ENCODE measurements around the gene DNAJC28.

Gene DNAJC28

GRCh38 chr21:33505833-33506232 lies 14.3 kb upstream of the DNAJC28 start:
- no peak overlapping the region for H3K4me3 ChIP-seq (ENCODE audit: control insufficient read depth, low read depth, low read length)
- no peak for TF ChIP-seq CTCF (conservative IDR thresholded peaks at IDR 0.05; ENCODE audit: control insufficient read depth, insufficient read depth, low read depth, low read length)
- DNase-seq (ENCODE audit: low read depth): no peak

GRCh38 chr21:33496345-33496744 lies 4.8 kb upstream of the DNAJC28 start:
- no peak for DNase-seq (ENCODE audit: low read depth)
- no peak overlapping the region for H3K4me3 ChIP-seq (ENCODE audit: control insufficient read depth, low read depth, low read length)
- no peak for TF ChIP-seq CTCF (conservative IDR thresholded peaks at IDR 0.05; ENCODE audit: control insufficient read depth, insufficient read depth, low read depth, low read length)

GRCh38 chr21:33495743-33496142 lies 4.2 kb upstream of the DNAJC28 start:
- no peak for TF ChIP-seq CTCF (conservative IDR thresholded peaks at IDR 0.05; ENCODE audit: control insufficient read depth, insufficient read depth, low read depth, low read length)
- no peak for DNase-seq (ENCODE audit: low read depth)
- H3K4me3 ChIP-seq (ENCODE audit: control insufficient read depth, low read depth, low read length): no peak overlapping the region

- DNase-seq (ENCODE audit: low read depth): no peak
- no peak for TF ChIP-seq CTCF (conservative IDR thresholded peaks at IDR 0.05; ENCODE audit: control insufficient read depth, insufficient read depth, low read depth, low read length)
- H3K4me3 ChIP-seq (ENCODE audit: control insufficient read depth, low read depth, low read length): no peak overlapping the region
Measured at GRCh38 chr21:33493756-33494155, 2.2 kb upstream of the DNAJC28 start.

- H3K4me3 ChIP-seq (ENCODE audit: control insufficient read depth, low read depth, low read length): no peak overlapping the region
- TF ChIP-seq CTCF (conservative IDR thresholded peaks at IDR 0.05; ENCODE audit: control insufficient read depth, insufficient read depth, low read depth, low read length): no peak
- peak; percentile 72 for DNase-seq (ENCODE audit: low read depth)
Measured at GRCh38 chr21:33492571-33492970, 1.1 kb upstream of the DNAJC28 start.

- TF ChIP-seq CTCF (conservative IDR thresholded peaks at IDR 0.05; ENCODE audit: control insufficient read depth, insufficient read depth, low read depth, low read length): no peak
- DNase-seq (ENCODE audit: low read depth): peak; percentile 8
Measured at GRCh38 chr21:33490991-33491372, 534 bp downstream of the DNAJC28 start.

GRCh38 chr21:33488936-33489335 lies 2.6 kb downstream of the DNAJC28 start:
- H3K4me3 ChIP-seq (ENCODE audit: control insufficient read depth, low read depth, low read length): no peak overlapping the region
- TF ChIP-seq CTCF (conservative IDR thresholded peaks at IDR 0.05; ENCODE audit: control insufficient read depth, insufficient read depth, low read depth, low read length): no peak
- no peak for DNase-seq (ENCODE audit: low read depth)

More at GRCh38 chr21:33490991-33491372, 534 bp downstream of the DNAJC28 start:
- H3K4me3 ChIP-seq (ENCODE audit: control insufficient read depth, low read depth, low read length): peak overlapping the region; percentile 89
